GM12878 (cell line): ENCODE data around the gene IL17RA. TPM values are rescaled to one million over a fixed set of nuclear protein-coding genes. Genes with fewer than 3 reads are reported as not detected.

Experiments used
- ATAC-seq: fragments of 200-7000 bp; cut with Tn5 transposase; 3 replicates; pipeline ENCODE4 v1.9.1; 2020; ENCODE audit warnings: mild to moderate bottlenecking, moderate library complexity
- BruUV-seq: library from RNA; stranded (reverse); fragments of 400-500 nt; replicated peaks from 2 replicates; lab custom pipeline; 2021; lab: Mats Ljungman, UMichigan
- CTCF ChIA-PET: fragments of 300-600 bp; sonication (Branson Sonifier 250); formaldehyde crosslinking; extraction: SDS; loops from one replicate; lab custom pipeline; 2021; ENCODE audit warnings: inconsistent platforms; lab: Yijun Ruan, JAX
- POLR2A ChIA-PET: fragments of 350-600 bp; formaldehyde crosslinking; extraction: SDS; loops from one replicate; lab custom pipeline; 2021; ENCODE audit warnings: inconsistent platforms; lab: Charles Lee
- RAD21 ChIA-PET: fragments of 300-600 bp; sonication (Branson Sonifier 250); formaldehyde crosslinking; loops from one replicate; lab custom pipeline; 2023; ENCODE audit warnings: antibody characterized with exemption; ENCODE audit not compliant: unreplicated experiment; lab: Charles Lee
- SMC1A ChIA-PET: fragments of 300-600 bp; sonication (Branson Sonifier 250); formaldehyde crosslinking; loops from one replicate; lab custom pipeline; 2023; ENCODE audit not compliant: unreplicated experiment, uncharacterized antibody; lab: Charles Lee
- DNase-seq: peaks from one replicate; pipeline ENCODE4 v3.0.0-alpha.2; 2011; ENCODE audit warnings: low read depth, low spot score
- FAIRE-seq: peaks from 3 replicates; lab custom pipeline; 2011; peaks lifted over from hg19 to GRCh38; lab: Jason Lieb, UNC
- H2AFZ ChIP-seq: 2 replicates; pipeline ENCODE4 v1.6.0; 2011; ENCODE audit warnings: low read depth, low read length, control low read depth; ENCODE audit not compliant: control insufficient read depth
- H3K27ac ChIP-seq: 2 replicates; pipeline ENCODE4 v1.5.1; 2011; ENCODE audit warnings: control low read depth; ENCODE audit not compliant: control insufficient read depth, insufficient read depth
- H3K27me3 ChIP-seq, 2 experiments: replicated peaks in 1 of 2; 2 replicates each; pipeline versions ENCODE4 v1.6.0 to v1.6.1; 2011; ENCODE audit warnings: low read length in 1 of 2; ENCODE audit not compliant: control insufficient read depth in 2 of 2, insufficient read depth in 2 of 2
- H3K36me3 ChIP-seq, 2 experiments: 2 replicates each; pipeline ENCODE4 v1.5.1; 2011; ENCODE audit warnings: low read length in 1 of 2; ENCODE audit not compliant: control insufficient read depth in 2 of 2, insufficient read depth in 2 of 2
- H3K4me1 ChIP-seq: 2 replicates; pipeline ENCODE4 v1.6.1; 2011; ENCODE audit warnings: mild to moderate bottlenecking, low read length, moderate library complexity, mixed read lengths; ENCODE audit not compliant: control insufficient read depth, insufficient read depth
- H3K4me2 ChIP-seq: 2 replicates; pipeline ENCODE4 v1.6.0; 2011; ENCODE audit warnings: control low read depth; ENCODE audit not compliant: control insufficient read depth, insufficient read depth
- H3K4me3 ChIP-seq: fragments of 200-600 bp; sonication (generic); 2 replicates; pipeline ENCODE4 v1.5.1; 2016
- H3K79me2 ChIP-seq: 2 replicates; pipeline ENCODE4 v1.6.0; 2011; ENCODE audit warnings: low read length; ENCODE audit not compliant: control insufficient read depth, insufficient read depth
- H3K9ac ChIP-seq: 2 replicates; pipeline ENCODE4 v1.8.0; 2011; ENCODE audit warnings: low read length, control low read depth, mixed read lengths; ENCODE audit not compliant: control insufficient read depth, insufficient read depth
- H3K9me3 ChIP-seq: replicated peaks from 3 replicates; pipeline ENCODE4 v1.5.1; 2011; ENCODE audit warnings: mild to moderate bottlenecking, low read length; ENCODE audit not compliant: control insufficient read depth, insufficient read depth
- H4K20me1 ChIP-seq: 2 replicates; pipeline ENCODE4 v1.6.0; 2011; ENCODE audit not compliant: control insufficient read depth, insufficient read depth
- CEBPB ChIP-seq, 2 experiments: fragments of 150-350 bp in 1 of 2; IDR thresholded peaks; 2 replicates each; pipeline ENCODE4 v1.6.1; 2012 to 2014; ENCODE audit warnings: low read depth in 2 of 2, low read length in 2 of 2, borderline replicate concordance in 1 of 2, inconsistent platforms in 1 of 2
- CEBPZ ChIP-seq: fragments of 150-350 bp; IDR thresholded peaks from 2 replicates; pipeline ENCODE4 v1.6.1; 2016; ENCODE audit warnings: low read depth, low read length
- CHD2 ChIP-seq: IDR thresholded peaks from 2 replicates; pipeline ENCODE4 v1.6.1; 2011; ENCODE audit warnings: low read depth, low read length, improper control_type of control experiment, borderline replicate concordance
- EED ChIP-seq: sonication (generic); IDR thresholded peaks from 2 replicates; pipeline ENCODE4 v1.6.1; 2016; ENCODE audit warnings: antibody characterized with exemption, low read depth
- IKZF2 ChIP-seq, 2 experiments: fragments of 450-650 bp; IDR thresholded peaks; 2 replicates each; pipeline ENCODE4 v1.6.1; 2017; ENCODE audit warnings: mild to moderate bottlenecking in 2 of 2, moderate library complexity in 2 of 2
- MXI1 ChIP-seq: fragments of 150-350 bp; IDR thresholded peaks from 2 replicates; pipeline ENCODE4 v1.6.1; 2011; ENCODE audit warnings: low read depth, mild to moderate bottlenecking, inconsistent platforms, low read length, improper control_type of control experiment
- MYB ChIP-seq: fragments of 150-350 bp; IDR thresholded peaks from 2 replicates; pipeline ENCODE4 v1.6.1; 2014; ENCODE audit warnings: mild to moderate bottlenecking, low read depth, low read length, borderline replicate concordance
- NFYB ChIP-seq: IDR thresholded peaks from 2 replicates; pipeline ENCODE4 v1.6.1; 2011; ENCODE audit warnings: low read depth, mild to moderate bottlenecking, low read length, improper control_type of control experiment, moderate library complexity; ENCODE audit not compliant: insufficient read depth
- NR2F1 ChIP-seq: fragments of 450-650 bp; conservative IDR thresholded peaks from 2 replicates; pipeline ENCODE4 v1.6.1; 2017; ENCODE audit warnings: mild to moderate bottlenecking
- NRF1 ChIP-seq: conservative IDR thresholded peaks from 2 replicates; pipeline ENCODE4 v1.6.1; 2011; ENCODE audit warnings: mild to moderate bottlenecking, low read depth, low read length, improper control_type of control experiment
- STAT1 ChIP-seq: fragments of 450-650 bp; conservative IDR thresholded peaks from 2 replicates; pipeline ENCODE4 v1.6.1; 2014; ENCODE audit warnings: antibody characterized with exemption, mild to moderate bottlenecking
- ZNF384 ChIP-seq: IDR thresholded peaks from 2 replicates; pipeline ENCODE4 v1.6.1; 2012; ENCODE audit warnings: low read depth, mild to moderate bottlenecking, low read length, improper control_type of control experiment, borderline replicate concordance
- in situ Hi-C: fragments of 300-500 bp; cut with MboI; formaldehyde crosslinking; loops from 9 replicates; pipeline ENCODE4 v1.14.3; 2018; ENCODE audit warnings: mixed read lengths
- intact Hi-C: fragments of 100-400 bp; cut with micrococcal nuclease; formaldehyde crosslinking; loops from one replicate; pipeline ENCODE4 v1.14.2; 2022; ENCODE audit not compliant: unreplicated experiment
- polyA plus RNA-seq, 11 experiments: library from polyadenylated mRNA; depleted of rRNA in 4 of 11; unstranded in 6 of 11; stranded (reverse) in 5 of 11; fragments of >200 nt; fragmentation: Nextera tagmentation in 4 of 11; fragmentation: Illumina TruSeq in 1 of 11; extraction: Ambion mirVana in 4 of 11; extraction: Trizol in 1 of 11; gene quantifications; 1 replicate in 1 of 11; 2 replicates in 10 of 11; pipeline versions ENCODE4 v1.2.1 to v1.2.3, GENCODE V29; 2011 to 2016; ENCODE audit warnings: inconsistent platforms in 2 of 11, missing spikeins in 2 of 11, low read depth in 1 of 11
- total RNA-seq, 4 experiments: library from RNA; depleted of rRNA in 3 of 4; stranded (reverse); fragments of >200 nt in 3 of 4; fragmentation: Illumina TruSeq in 1 of 4; extraction: Trizol in 1 of 4; gene quantifications; 2 replicates each; pipeline versions ENCODE4 v1.2.1 to v1.2.3, GENCODE V29; 2013 to 2021

IL17RA gene
- total and polyA plus RNA-seq, 10 of the 15 experiments (the other 5 are each of a cell fraction or from before 2014, with no cell fraction given), result 0.71 to 10.2 (median 4.2) TPM

- ChIA-PET CTCF (interaction anchor here (0.8 to 2.2 kb wide), 8 partner anchors 16 to 427 kb away, joined by 3 to 21 read pairs (median 4); no protein-coding TSS in a partner anchor), SMC1A (interaction anchor here (0.7 to 2.4 kb wide), 8 partner anchors 13 to 427 kb away, joined by 3 to 17 read pairs (median 3); no protein-coding TSS in a partner anchor), RAD21 (interaction anchor here (0.6 to 2.0 kb wide), 6 partner anchors 31 to 431 kb away, joined by 3 to 18 read pairs (median 4); no protein-coding TSS in a partner anchor), POLR2A (no interaction called here)
- TF ChIP-seq EED, result no peak
- TF ChIP-seq CHD2, result no peak
- no peak for TF ChIP-seq STAT1
- no peak for TF ChIP-seq CEBPB (IDR thresholded peaks at IDR 0.05; ENCODE audit: borderline replicate concordance in 1 of 2, low read depth in 2 of 2, low read length in 2 of 2)
- Histone ChIP-seq H3K4me1 (no peaks in the 10 kb centered on the region), H3K9ac (no peak overlapping the region), H3K4me3 (no peak overlapping the region), H3K4me2 (no peak overlapping the region), H3K27me3 (no peaks in the 10 kb centered on the region), H3K9me3 (no peaks in the 10 kb centered on the region), H3K36me3 (no peaks in the 10 kb centered on the region), H3K79me2 (no peaks in the 10 kb centered on the region), H3K27ac (no peak overlapping the region), H4K20me1 (no peaks in the 10 kb centered on the region), H2AFZ (no peak overlapping the region)
- no TSS peak for BruUV-seq
- FAIRE-seq, result no peak
- no peak for ATAC-seq
- in situ Hi-C loops (loop anchor here (5.0 kb wide), 1 partner anchor 428 kb away; no protein-coding TSS in a partner anchor), intact Hi-C loops (loop anchor here (1.0 kb wide), 2 partner anchors 97 to 427 kb away; no protein-coding TSS in a partner anchor)
- no peak for DNase-seq
Measured at GRCh38 chr22:17074648-17075002, 10.2 kb upstream of the IL17RA start.

- ChIA-PET SMC1A (interaction anchor here (1.7 kb wide), 1 partner anchor 424 kb away, joined by 5 read pairs; no protein-coding TSS in a partner anchor), CTCF (interaction anchor here (0.6 to 1.7 kb wide), 3 partner anchors 11 to 160 kb away, joined by 3 to 4 read pairs (median 4); no protein-coding TSS in a partner anchor), RAD21 (interaction anchor here (2.3 kb wide), 1 partner anchor 425 kb away, joined by 6 read pairs; no protein-coding TSS in a partner anchor), POLR2A (no interaction called here)
- Histone ChIP-seq H3K4me1 (no peaks in the 10 kb centered on the region), H3K36me3 (no peaks in the 10 kb centered on the region), H3K9ac (no peak overlapping the region), H2AFZ (no peak overlapping the region), H3K27me3 (no peaks in the 10 kb centered on the region), H3K9me3 (no peaks in the 10 kb centered on the region), H4K20me1 (no peaks in the 10 kb centered on the region), H3K4me3 (no peak overlapping the region), H3K4me2 (no peak overlapping the region), H3K79me2 (no peaks in the 10 kb centered on the region), H3K27ac (no peak overlapping the region)
- intact Hi-C loops, result no loop called here
- in situ Hi-C loops, result loop anchor here (5.0 kb wide), 1 partner anchor 425 kb away; no protein-coding TSS in a partner anchor
- no peak for DNase-seq
- BruUV-seq, result no TSS peak
- FAIRE-seq, result no peak
- TF ChIP-seq IKZF2 (IDR thresholded peaks at IDR 0.05) (no peak), MXI1 (no peak), CEBPZ (no peak), ZNF384 (no peak), NR2F1 (no peak), NFYB (no peak), NRF1 (no peak), MYB (no peak)
- ATAC-seq, result no peak
Measured at GRCh38 chr22:17077255-17077654, 7.5 kb upstream of the IL17RA start.
